ENCODE results near the gene DOCK10. TPM values are rescaled to one million over a fixed set of nuclear protein-coding genes. Genes with fewer than 3 reads are reported as not detected.

DOCK10 gene
- total and polyA plus RNA-seq, 8 donors = 0.89 to 33.8 (median 3.2) TPM

GRCh38 chr2:224749136-224749535 lies 293.1 kb downstream of the DOCK10 start:
- Histone ChIP-seq H3K27ac (no peak overlapping the region), H3K4me3 (no peak overlapping the region), H3K36me3 (no peaks in the 10 kb centered on the region), H3K4me1 (no peaks in the 10 kb centered on the region), H3K9me3 (no peaks in the 10 kb centered on the region), H3K27me3 (no peaks in the 10 kb centered on the region)
- TF ChIP-seq POLR2AphosphoS5 (IDR thresholded peaks at IDR 0.05) = no peak
- no peak for TF ChIP-seq EP300 (IDR thresholded peaks at IDR 0.05)
- WGBS, 5 donors = 63 to 84% (median 70%) methylated on average over 1 of the region's 1 CpG
- intact Hi-C loops (cut with DNase I; ENCODE audit: low total_unique reads) = no loop called here
- no peak for DNase-seq

- TF ChIP-seq POLR2AphosphoS5 (IDR thresholded peaks at IDR 0.05) = no peak
- no peak for TF ChIP-seq CTCF (IDR thresholded peaks at IDR 0.05)
- TF ChIP-seq EP300 (IDR thresholded peaks at IDR 0.05) = no peak
- TF ChIP-seq POLR2A (IDR thresholded peaks at IDR 0.05) = no peak
- Histone ChIP-seq H3K27me3 (no peaks in the 10 kb centered on the region), H3K36me3 (no peaks in the 10 kb centered on the region), H3K4me3 (no peak overlapping the region), H3K9me3 (no peaks in the 10 kb centered on the region), H3K4me1 (no peaks in the 10 kb centered on the region), H3K27ac (no peak overlapping the region)
- no peak for DNase-seq
- intact Hi-C loops (cut with DNase I; ENCODE audit: low total_unique reads) = no loop called here
- 76 to 94% (median 81%) methylated on average over 4 of the region's 4 CpGs for WGBS, 5 donors
Observed at GRCh38 chr2:224747765-224748164, 294.5 kb downstream of the DOCK10 start.

- H3K4me3 ChIP-seq = no peak overlapping the region
- TF ChIP-seq EP300 (IDR thresholded peaks at IDR 0.05) (no peak), CTCF (IDR thresholded peaks at IDR 0.05) (no peak), POLR2A (IDR thresholded peaks at IDR 0.05) (no peak), POLR2AphosphoS5 (IDR thresholded peaks at IDR 0.05) (no peak)
- 79 to 100% (median 94%) methylated on average over 1 of the region's 1 CpG for WGBS, 5 donors
- H3K36me3 ChIP-seq = no peaks in the 10 kb centered on the region
- no peak overlapping the region for H3K27ac ChIP-seq
- intact Hi-C loops (cut with DNase I; ENCODE audit: low total_unique reads) = no loop called here
- no peaks in the 10 kb centered on the region for H3K27me3 ChIP-seq
- H3K4me1 ChIP-seq = no peaks in the 10 kb centered on the region
- peaks cover 7 to 20% (median 13%) of the 10 kb centered on the region in 4 donors for H3K9me3 ChIP-seq
- DNase-seq = no peak
Observed at GRCh38 chr2:224736227-224736626, 306.0 kb downstream of the DOCK10 start.

GRCh38 chr2:224734949-224735348 lies 307.3 kb downstream of the DOCK10 start:
- intact Hi-C loops (cut with DNase I; ENCODE audit: low total_unique reads) = no loop called here
- no peaks in the 10 kb centered on the region for H3K36me3 ChIP-seq
- no peaks in the 10 kb centered on the region for H3K27me3 ChIP-seq
- TF ChIP-seq POLR2A (IDR thresholded peaks at IDR 0.05) = no peak
- TF ChIP-seq POLR2AphosphoS5 (IDR thresholded peaks at IDR 0.05) = no peak
- TF ChIP-seq CTCF (IDR thresholded peaks at IDR 0.05) = no peak
- TF ChIP-seq EP300 (IDR thresholded peaks at IDR 0.05) = no peak
- WGBS, 5 donors = 56 to 80% (median 63%) methylated on average over 1 of the region's 1 CpG
- no peak overlapping the region for H3K4me3 ChIP-seq
- no peaks in the 10 kb centered on the region for H3K4me1 ChIP-seq
- no peak overlapping the region for H3K27ac ChIP-seq
- no peak for DNase-seq
- peaks cover 7 to 20% (median 13%) of the 10 kb centered on the region in 4 donors for H3K9me3 ChIP-seq

GRCh38 chr2:224731665-224732064 lies 310.6 kb downstream of the DOCK10 start:
- 53 to 83% (median 65%) methylated on average over 1 of the region's 1 CpG for WGBS, 5 donors
- peaks cover 4 to 27% (median 20%) of the 10 kb centered on the region in 4 donors for H3K9me3 ChIP-seq
- no peak overlapping the region for H3K27ac ChIP-seq
- H3K27me3 ChIP-seq = no peaks in the 10 kb centered on the region
- no peak overlapping the region for H3K4me3 ChIP-seq
- DNase-seq = no peak
- TF ChIP-seq EP300 (IDR thresholded peaks at IDR 0.05) = no peak
- no peak for TF ChIP-seq POLR2AphosphoS5 (IDR thresholded peaks at IDR 0.05)
- no peak for TF ChIP-seq POLR2A (IDR thresholded peaks at IDR 0.05)
- no peak for TF ChIP-seq CTCF (IDR thresholded peaks at IDR 0.05)
- intact Hi-C loops (cut with DNase I; ENCODE audit: low total_unique reads) = no loop called here
- H3K36me3 ChIP-seq = no peaks in the 10 kb centered on the region
- H3K4me1 ChIP-seq = no peaks in the 10 kb centered on the region

All from stomach (tissue), 9 donors.